Activated T-cell treated with anti-CD3 and anti-CD28 coated beads, Interleukin-2, amount 50 U/mL, for 72 hours (primary cell): Measurements from ENCODE around the gene ZSWIM5. TPM values are rescaled to one million over a fixed set of nuclear protein-coding genes. Genes with fewer than 3 reads are reported as not detected.
"Not testable (repeated sequence)": the region's sequence is repeated elsewhere in the genome, so short reads cannot be mapped to it uniquely, and the experiment has no call there.

Experiments
- ATAC-seq, 2 donors: fragments of 150-1000 bp; cut with Tn5 transposase; replicated peaks in 1 of 2; 2 replicates each; pipeline ENCODE4 v1.10.0; 2021; ENCODE audit warnings: moderate library complexity in 2 of 2, mild to moderate bottlenecking in 1 of 2
- DNase-seq, 2 donors: peaks; one replicate each; pipeline ENCODE4 v3.0.0; 2021 to 2022; ENCODE audit warnings: mixed read lengths in 1 of 2
- H3K27ac Mint-ChIP-seq: one replicate; pipeline ENCODE4 v1.8.0; 2022; ENCODE audit warnings: mild to moderate bottlenecking, moderate library complexity, mixed read lengths
- H3K27me3 Mint-ChIP-seq: one replicate; pipeline ENCODE4 v1.8.0; 2022; ENCODE audit warnings: low read depth, mixed read lengths
- H3K36me3 Mint-ChIP-seq, 2 donors: one replicate each; pipeline ENCODE4 v1.8.0; 2022; ENCODE audit warnings: mixed read lengths in 2 of 2, mild to moderate bottlenecking in 1 of 2; ENCODE audit not compliant: insufficient read depth in 2 of 2
- H3K4me1 Mint-ChIP-seq: one replicate; pipeline ENCODE4 v1.8.0; 2022; ENCODE audit warnings: low read depth, mixed read lengths
- H3K4me3 Mint-ChIP-seq, 2 donors: one replicate each; pipeline ENCODE4 v1.8.0; 2022; ENCODE audit warnings: mild to moderate bottlenecking in 2 of 2, mixed read lengths in 2 of 2, moderate library complexity in 2 of 2
- H3K9me3 Mint-ChIP-seq, 2 donors: one replicate each; pipeline ENCODE4 v1.8.0; 2022; ENCODE audit warnings: mixed read lengths in 2 of 2
- total RNA-seq, 2 donors: library from RNA; stranded (reverse); gene quantifications; one replicate each; pipeline ENCODE4 v1.2.3, GENCODE V29; 2022

Gene ZSWIM5
- total RNA-seq, 2 donors from 2014 or later: 1.1 to 2.1 TPM

- Mint-ChIP-seq H3K27ac (no peak overlapping the region), H3K36me3 (peaks cover 0 to 3% of the 10 kb centered on the region in 2 donors), H3K4me1 (no peaks in the 10 kb centered on the region), H3K9me3 (peaks cover 4 to 5% of the 10 kb centered on the region in 2 donors), H3K27me3 (peaks cover 5% of the 10 kb centered on the region), H3K4me3 (no peak overlapping the region)
- ATAC-seq (no peak), DNase-seq (no peak)
These were observed 54.3 kb downstream of the ZSWIM5 start for GRCh38 chr1:45152126-45152525.

GRCh38 chr1:45148209-45148825, 58.1 kb downstream of the ZSWIM5 start:
- no peak overlapping the region for H3K27ac Mint-ChIP-seq
- no peaks in the 10 kb centered on the region for H3K9me3 Mint-ChIP-seq
- H3K4me3 Mint-ChIP-seq: no peak overlapping the region
- DNase-seq (no peak), ATAC-seq (no peak)
- no peaks in the 10 kb centered on the region for H3K4me1 Mint-ChIP-seq
- H3K36me3 Mint-ChIP-seq: peaks cover 0 to 3% of the 10 kb centered on the region in 2 donors
- peaks cover 5% of the 10 kb centered on the region for H3K27me3 Mint-ChIP-seq

DNA sequence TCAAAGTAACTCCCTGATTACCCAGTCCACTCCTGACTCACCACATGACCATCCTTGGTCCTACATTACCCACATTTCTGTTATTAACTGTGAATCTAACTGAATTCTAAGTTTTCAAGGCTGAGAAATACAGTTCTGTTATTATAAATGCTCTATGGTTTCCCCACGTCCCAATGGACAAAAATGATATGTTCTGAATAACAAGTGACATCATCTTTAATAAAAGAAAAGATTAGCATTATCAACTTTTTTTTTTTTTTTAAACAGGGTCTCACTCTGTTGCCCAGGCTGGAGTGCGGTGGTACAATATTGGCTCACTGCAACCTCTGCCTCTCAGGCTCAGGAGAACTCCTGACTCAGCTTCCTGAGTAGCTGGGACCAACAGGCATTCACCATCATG, 59.6 kb downstream of the ZSWIM5 start:
- Mint-ChIP-seq H3K36me3 (no peaks in the 10 kb centered on the region), H3K9me3 (no peaks in the 10 kb centered on the region), H3K4me1 (no peaks in the 10 kb centered on the region), H3K27ac (no peak overlapping the region), H3K27me3 (peaks cover 2% of the 10 kb centered on the region), H3K4me3 (no peak overlapping the region)
- no peak for DNase-seq
- no peak for ATAC-seq

DNA sequence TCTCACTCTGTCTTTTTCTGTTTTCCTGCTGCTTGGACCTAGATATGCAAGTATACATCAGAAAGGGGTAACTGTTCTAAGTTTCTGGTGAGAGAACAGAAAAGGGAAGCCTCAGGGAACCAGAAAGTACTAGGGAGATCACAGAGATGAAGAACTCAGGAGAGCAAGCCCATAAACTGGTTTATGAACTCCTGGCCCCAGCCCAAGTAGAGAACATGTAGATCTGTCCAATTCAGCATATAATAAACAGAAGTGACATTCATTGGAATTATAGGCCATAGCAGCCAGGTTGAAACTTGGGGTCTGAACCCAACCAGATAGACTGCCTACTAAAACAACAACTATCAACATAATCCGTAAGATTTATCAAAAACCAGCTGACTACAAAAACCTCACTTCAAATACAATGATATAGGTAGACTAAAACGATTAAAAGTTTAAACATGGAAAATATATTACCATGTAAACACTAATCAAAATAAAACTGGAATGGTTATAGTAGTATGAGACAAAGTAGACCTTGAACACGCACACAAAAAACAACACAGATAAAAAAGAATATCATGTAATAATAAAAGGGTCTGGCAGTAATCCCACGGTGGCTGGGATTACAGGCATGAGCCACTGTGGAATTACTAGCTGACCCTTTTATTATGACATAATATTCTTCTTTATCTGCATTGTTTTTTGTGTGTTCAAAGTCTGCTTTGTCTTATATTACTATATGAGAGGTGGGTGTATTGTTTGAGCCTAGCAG, 65.0 kb downstream of the ZSWIM5 start:
- no peak overlapping the region for H3K4me3 Mint-ChIP-seq
- H3K36me3 Mint-ChIP-seq: no peaks in the 10 kb centered on the region
- no peaks in the 10 kb centered on the region for H3K27me3 Mint-ChIP-seq
- H3K9me3 Mint-ChIP-seq: no peaks in the 10 kb centered on the region
- ATAC-seq (no peak), DNase-seq (no peak)
- no peaks in the 10 kb centered on the region for H3K4me1 Mint-ChIP-seq
- no peak overlapping the region for H3K27ac Mint-ChIP-seq

GRCh38 chr1:45136984-45137383, 69.4 kb downstream of the ZSWIM5 start:
- H3K27me3 Mint-ChIP-seq: no peaks in the 10 kb centered on the region
- ATAC-seq: no peak

DNA sequence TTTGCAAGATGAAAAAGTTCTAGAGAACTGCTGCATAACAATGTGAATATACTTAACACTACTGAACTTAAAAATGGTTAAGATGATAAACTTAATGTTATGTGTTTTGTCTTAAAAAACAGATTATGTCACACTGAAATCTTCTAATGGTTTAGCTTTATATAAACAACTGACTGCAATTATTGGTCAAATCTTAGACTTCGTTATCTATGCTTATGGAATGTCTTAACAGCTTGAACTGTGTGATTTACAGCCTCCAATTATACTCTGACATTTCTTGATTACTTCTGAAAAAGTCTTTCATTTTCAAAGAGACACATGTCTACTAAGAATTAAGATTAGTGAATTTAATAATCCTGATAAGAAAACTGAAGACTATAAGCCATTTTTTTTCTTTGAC, 71.1 kb downstream of the ZSWIM5 start:
- Mint-ChIP-seq H3K27ac (no peak overlapping the region), H3K27me3 (no peaks in the 10 kb centered on the region), H3K4me3 (no peak overlapping the region), H3K36me3 (no peaks in the 10 kb centered on the region), H3K9me3 (no peaks in the 10 kb centered on the region), H3K4me1 (no peaks in the 10 kb centered on the region)
- DNase-seq (no peak), ATAC-seq (no peak)

More at GRCh38 chr1:45136984-45137383, 69.4 kb downstream of the ZSWIM5 start:
- Mint-ChIP-seq H3K4me1 (no peaks in the 10 kb centered on the region), H3K36me3 (no peaks in the 10 kb centered on the region), H3K4me3 (no peak overlapping the region), H3K27ac (no peak overlapping the region), H3K9me3 (no peaks in the 10 kb centered on the region)
- no peak for DNase-seq

GRCh38 chr1:45134461-45134873, 71.9 kb downstream of the ZSWIM5 start:
- Mint-ChIP-seq H3K4me1 (no peaks in the 10 kb centered on the region), H3K36me3 (no peaks in the 10 kb centered on the region), H3K27me3 (no peaks in the 10 kb centered on the region), H3K9me3 (no peaks in the 10 kb centered on the region), H3K27ac (no peak overlapping the region), H3K4me3 (no peak overlapping the region)
- ATAC-seq: no peak
- DNase-seq: no peak

GRCh38 chr1:45132719-45133118, 73.7 kb downstream of the ZSWIM5 start:
- not testable (repeated sequence) for H3K9me3 Mint-ChIP-seq, H3K36me3 Mint-ChIP-seq, H3K27ac Mint-ChIP-seq

GRCh38 chr1:45123358-45123757, 83.0 kb downstream of the ZSWIM5 start:
- Mint-ChIP-seq H3K27ac (no peak overlapping the region), H3K27me3 (no peaks in the 10 kb centered on the region), H3K4me1 (no peaks in the 10 kb centered on the region), H3K4me3 (no peak overlapping the region), H3K36me3 (no peaks in the 10 kb centered on the region), H3K9me3 (no peaks in the 10 kb centered on the region)
- no peak for DNase-seq
- ATAC-seq: no peak

More at GRCh38 chr1:45132719-45133118, 73.7 kb downstream of the ZSWIM5 start:
- not testable (repeated sequence) for H3K4me1 Mint-ChIP-seq, ATAC-seq, DNase-seq, H3K27me3 Mint-ChIP-seq, H3K4me3 Mint-ChIP-seq

GRCh38 chr1:45122724-45123123, 83.7 kb downstream of the ZSWIM5 start:
- ATAC-seq (no peak), DNase-seq (no peak)
- Mint-ChIP-seq H3K9me3 (no peaks in the 10 kb centered on the region), H3K4me1 (no peaks in the 10 kb centered on the region), H3K27ac (peak overlapping the region; percentile 7), H3K36me3 (no peaks in the 10 kb centered on the region), H3K4me3 (no peak overlapping the region), H3K27me3 (no peaks in the 10 kb centered on the region)

- ATAC-seq (no peak), DNase-seq (no peak)
- no peaks in the 10 kb centered on the region for H3K36me3 Mint-ChIP-seq
- H3K4me1 Mint-ChIP-seq: peaks cover 12% of the 10 kb centered on the region
- peak overlapping the region; percentile 68 for H3K27ac Mint-ChIP-seq
- H3K4me3 Mint-ChIP-seq: no peak overlapping the region
- H3K27me3 Mint-ChIP-seq: no peaks in the 10 kb centered on the region
- no peaks in the 10 kb centered on the region for H3K9me3 Mint-ChIP-seq
These were observed 88.6 kb downstream of the ZSWIM5 start for GRCh38 chr1:45117766-45118165.

DNA sequence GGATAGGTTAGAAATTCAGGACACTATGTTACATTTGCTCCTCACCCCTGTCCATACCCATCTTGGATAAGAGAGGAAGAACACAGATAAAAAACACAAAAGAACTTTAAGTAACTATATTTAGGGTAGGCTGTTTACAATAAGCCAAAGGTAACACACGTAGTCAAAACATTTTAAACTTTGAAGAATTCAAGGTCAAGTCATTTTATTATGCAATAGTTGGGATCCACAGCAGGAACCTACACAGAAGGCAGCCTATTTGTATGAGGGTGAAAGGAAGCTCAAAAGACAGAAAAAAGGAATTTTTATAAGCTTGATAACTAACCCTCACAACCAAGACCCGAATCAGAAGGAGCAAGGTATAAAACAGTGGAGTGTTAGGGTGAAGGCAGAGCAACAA, 89.6 kb downstream of the ZSWIM5 start:
- Mint-ChIP-seq H3K27ac (peak overlapping the region; percentile 66), H3K4me3 (peak overlapping the region in 1 of 2 donors; percentile 62), H3K36me3 (no peaks in the 10 kb centered on the region), H3K27me3 (no peaks in the 10 kb centered on the region), H3K9me3 (no peaks in the 10 kb centered on the region), H3K4me1 (peaks cover 12% of the 10 kb centered on the region)
- DNase-seq: no peak
- no peak for ATAC-seq

DNA sequence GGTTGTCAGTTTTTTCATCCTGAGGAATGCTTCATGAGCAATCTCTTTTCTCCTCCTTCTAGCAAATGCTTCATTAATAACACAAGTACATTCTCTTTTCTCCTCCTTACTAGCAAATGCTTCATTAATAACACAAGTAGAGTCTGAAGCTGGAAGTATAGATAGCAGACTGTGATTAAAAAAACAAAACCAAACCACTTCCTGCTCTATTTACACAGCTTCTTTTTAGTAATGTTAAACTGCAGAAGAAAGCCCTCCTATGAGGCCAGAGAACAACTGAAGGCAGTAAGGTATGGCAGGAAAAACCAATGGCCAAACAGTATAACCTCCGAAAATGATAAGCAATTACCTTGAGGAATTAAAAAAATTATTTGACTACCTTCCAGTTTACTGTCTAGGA, 90.1 kb downstream of the ZSWIM5 start:
- H3K36me3 Mint-ChIP-seq: no peaks in the 10 kb centered on the region
- no peak for DNase-seq
- H3K4me1 Mint-ChIP-seq: peaks cover 12% of the 10 kb centered on the region
- no peaks in the 10 kb centered on the region for H3K9me3 Mint-ChIP-seq
- H3K27me3 Mint-ChIP-seq: no peaks in the 10 kb centered on the region
- H3K27ac Mint-ChIP-seq: peak overlapping the region; percentile 66
- ATAC-seq: no peak
- H3K4me3 Mint-ChIP-seq: peak overlapping the region in 1 of 2 donors; percentile 62

DNA sequence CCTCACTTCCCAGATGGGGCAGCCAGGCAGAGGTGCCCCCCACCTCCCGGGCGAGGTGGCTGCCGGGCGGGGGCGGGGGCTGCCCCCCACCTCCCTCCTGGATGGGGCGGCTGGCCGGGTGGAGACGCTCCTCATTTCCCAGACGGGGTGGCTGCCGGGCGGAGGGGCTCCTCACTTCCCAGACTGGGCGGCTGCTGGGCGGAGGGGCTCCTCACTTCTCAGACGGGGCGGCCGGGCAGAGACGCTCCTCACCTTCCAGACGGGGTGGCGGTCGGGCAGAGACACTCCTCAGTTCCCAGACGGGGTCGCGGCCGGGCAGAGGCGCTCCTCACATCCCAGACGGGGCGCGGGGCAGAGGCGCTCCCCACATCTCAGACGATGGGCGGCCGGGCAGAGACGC, 91.2 kb downstream of the ZSWIM5 start:
- peaks cover 12% of the 10 kb centered on the region for H3K4me1 Mint-ChIP-seq
- H3K4me3 Mint-ChIP-seq, H3K9me3 Mint-ChIP-seq, ATAC-seq, H3K27me3 Mint-ChIP-seq, H3K27ac Mint-ChIP-seq, DNase-seq, H3K36me3 Mint-ChIP-seq: not testable (repeated sequence)
